ENCODE results near the gene MAP2K6. TPM values are rescaled to one million over a fixed set of nuclear protein-coding genes. Genes with fewer than 3 reads are reported as not detected.

Gene MAP2K6
- total RNA-seq, 2 donors from 2014 or later = 59.0 to 83.3 TPM

DNA sequence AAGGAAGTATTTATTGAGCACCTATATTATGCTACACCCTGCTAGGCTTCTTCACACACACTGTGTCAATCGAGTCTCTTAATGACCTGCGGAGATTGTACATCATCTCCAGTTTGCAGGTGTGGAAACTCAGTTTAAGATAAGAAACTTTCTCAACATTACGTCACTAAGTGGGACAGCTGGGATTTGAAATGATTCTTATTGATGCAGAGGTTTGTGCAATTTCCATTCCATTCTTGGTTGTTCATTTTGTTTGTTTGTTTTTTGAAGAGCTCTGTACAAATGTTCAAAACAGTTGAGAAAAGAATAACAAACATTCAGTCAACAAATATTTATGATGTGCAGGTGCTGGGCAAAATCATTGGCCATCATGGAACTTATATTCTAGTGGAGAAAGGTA is 84.8 kb downstream of the MAP2K6 start:
- TF ChIP-seq, protein P1, sequence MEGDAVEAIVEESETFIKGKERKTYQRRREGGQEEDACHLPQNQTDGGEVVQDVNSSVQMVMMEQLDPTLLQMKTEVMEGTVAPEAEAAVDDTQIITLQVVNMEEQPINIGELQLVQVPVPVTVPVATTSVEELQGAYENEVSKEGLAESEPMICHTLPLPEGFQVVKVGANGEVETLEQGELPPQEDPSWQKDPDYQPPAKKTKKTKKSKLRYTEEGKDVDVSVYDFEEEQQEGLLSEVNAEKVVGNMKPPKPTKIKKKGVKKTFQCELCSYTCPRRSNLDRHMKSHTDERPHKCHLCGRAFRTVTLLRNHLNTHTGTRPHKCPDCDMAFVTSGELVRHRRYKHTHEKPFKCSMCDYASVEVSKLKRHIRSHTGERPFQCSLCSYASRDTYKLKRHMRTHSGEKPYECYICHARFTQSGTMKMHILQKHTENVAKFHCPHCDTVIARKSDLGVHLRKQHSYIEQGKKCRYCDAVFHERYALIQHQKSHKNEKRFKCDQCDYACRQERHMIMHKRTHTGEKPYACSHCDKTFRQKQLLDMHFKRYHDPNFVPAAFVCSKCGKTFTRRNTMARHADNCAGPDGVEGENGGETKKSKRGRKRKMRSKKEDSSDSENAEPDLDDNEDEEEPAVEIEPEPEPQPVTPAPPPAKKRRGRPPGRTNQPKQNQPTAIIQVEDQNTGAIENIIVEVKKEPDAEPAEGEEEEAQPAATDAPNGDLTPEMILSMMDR (IDR thresholded peaks at IDR 0.05) = no peak
- DNase-seq = no peak
- intact Hi-C loops (cut with DNase I) = no loop called here
- Histone ChIP-seq H3K9me3 (no peaks in the 10 kb centered on the region), H3K4me1 (peaks cover 12% of the 10 kb centered on the region), H3K36me3 (no peaks in the 10 kb centered on the region), H3K27ac (no peak overlapping the region), H3K4me3 (no peak overlapping the region), H3K9ac (ENCODE audit: low read depth in 2 of 2, low read length in 2 of 2) (no peak overlapping the region), H3K27me3 (no peaks in the 10 kb centered on the region)

- DNase-seq = peak; percentile 49
- Histone ChIP-seq H3K9ac (ENCODE audit: low read depth in 2 of 2, low read length in 2 of 2) (peak overlapping the region in 1 of 2 donors; percentile 69), H3K4me3 (no peak overlapping the region), H3K36me3 (no peaks in the 10 kb centered on the region), H3K4me1 (peaks cover 12% of the 10 kb centered on the region), H3K27me3 (no peaks in the 10 kb centered on the region), H3K27ac (peak overlapping the region; percentile 78), H3K9me3 (no peaks in the 10 kb centered on the region)
- TF ChIP-seq, protein P1 (IDR thresholded peaks at IDR 0.05) = no peak
- intact Hi-C loops (cut with DNase I) = no loop called here
Measured at GRCh38 chr17:69500911-69501429, 86.5 kb downstream of the MAP2K6 start.

DNA sequence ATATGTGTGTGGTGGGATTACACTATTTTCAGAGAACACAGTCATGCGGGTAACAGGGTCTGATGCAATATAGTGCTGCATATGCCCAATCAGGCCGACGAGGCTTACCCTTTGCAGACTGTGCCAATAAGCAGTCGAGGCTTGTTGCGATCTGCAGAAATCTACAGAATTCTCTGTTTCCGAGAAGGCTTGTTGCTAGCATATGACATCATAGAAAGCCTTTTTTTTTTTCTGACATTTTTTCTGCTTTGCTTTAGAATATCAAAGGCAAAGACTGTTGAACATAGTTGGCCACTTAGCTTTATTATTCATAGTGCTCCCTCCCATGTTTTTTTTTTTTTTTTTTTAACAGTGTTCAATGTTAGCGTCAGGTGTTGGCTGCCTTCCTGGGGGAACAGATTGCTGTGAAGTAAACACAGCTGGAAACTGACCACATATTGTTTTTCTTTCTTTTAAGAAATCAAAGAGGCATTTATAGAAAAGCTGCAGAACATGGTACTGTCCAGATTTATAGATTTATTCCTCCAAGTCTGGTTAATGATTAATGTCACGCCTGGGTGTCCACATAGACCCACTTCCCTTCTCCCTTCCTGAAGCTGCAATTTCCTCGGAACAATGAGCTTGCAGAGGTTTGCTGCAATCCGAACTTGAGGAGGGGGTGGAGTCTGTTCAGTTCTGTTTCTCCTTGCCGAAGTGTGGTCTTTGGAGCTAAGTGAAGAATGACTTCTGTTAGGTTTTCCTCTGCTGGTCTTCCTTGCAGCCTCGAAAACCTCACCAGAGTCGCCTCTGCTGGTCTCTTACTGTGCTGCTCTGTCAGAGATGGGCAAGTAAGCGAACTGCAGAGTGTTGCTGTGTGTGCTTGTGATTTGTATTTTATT is 87.3 kb downstream of the MAP2K6 start:
- intact Hi-C loops (cut with DNase I) = no loop called here

DNA sequence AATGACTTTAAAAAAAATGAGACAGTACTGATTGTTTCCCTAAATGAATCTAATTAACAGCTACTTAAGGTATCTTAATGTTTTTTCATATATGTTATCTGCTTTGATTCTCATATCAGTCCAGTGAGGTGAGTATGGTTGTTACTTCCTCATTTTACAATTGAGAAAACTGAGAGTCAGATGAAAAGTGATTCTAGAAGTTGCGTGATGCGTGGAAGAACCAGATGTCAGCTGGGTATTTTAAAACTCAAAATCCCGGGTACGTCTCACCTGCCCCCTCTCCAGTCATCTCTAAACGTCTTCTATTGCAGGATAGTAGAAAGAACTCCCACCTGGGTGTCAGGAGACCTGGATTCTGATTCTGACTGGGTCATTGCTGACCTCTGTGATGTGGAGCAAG is 89.2 kb downstream of the MAP2K6 start:
- intact Hi-C loops (cut with DNase I) = no loop called here
- Histone ChIP-seq H3K9me3 (no peaks in the 10 kb centered on the region), H3K9ac (ENCODE audit: low read depth in 2 of 2, low read length in 2 of 2) (peak overlapping the region in 1 of 2 donors; percentile 51), H3K27me3 (no peaks in the 10 kb centered on the region), H3K4me3 (no peak overlapping the region), H3K27ac (no peak overlapping the region), H3K4me1 (peaks cover 12% of the 10 kb centered on the region), H3K36me3 (no peaks in the 10 kb centered on the region)
- no peak for DNase-seq
- TF ChIP-seq, protein P1 (IDR thresholded peaks at IDR 0.05) = no peak

More for the DNA sequence above, 87.3 kb downstream of the MAP2K6 start:
- peak overlapping the region; percentile 36 for H3K4me3 ChIP-seq
- TF ChIP-seq, protein P1 (IDR thresholded peaks at IDR 0.05) = no peak
- peaks cover 12% of the 10 kb centered on the region for H3K4me1 ChIP-seq
- no peaks in the 10 kb centered on the region for H3K36me3 ChIP-seq
- H3K9ac ChIP-seq (ENCODE audit: low read depth in 2 of 2, low read length in 2 of 2) = peak overlapping the region in 1 of 2 donors; percentile 69
- DNase-seq = peak; percentile 72
- H3K9me3 ChIP-seq = no peaks in the 10 kb centered on the region
- peak overlapping the region; percentile 78 for H3K27ac ChIP-seq
- H3K27me3 ChIP-seq = no peaks in the 10 kb centered on the region

- Histone ChIP-seq H3K27ac (no peak overlapping the region), H3K36me3 (no peaks in the 10 kb centered on the region), H3K4me1 (no peaks in the 10 kb centered on the region), H3K9me3 (no peaks in the 10 kb centered on the region), H3K4me3 (no peak overlapping the region), H3K27me3 (no peaks in the 10 kb centered on the region), H3K9ac (ENCODE audit: low read depth in 2 of 2, low read length in 2 of 2) (no peak overlapping the region)
- TF ChIP-seq, protein P1 (IDR thresholded peaks at IDR 0.05) = no peak
- intact Hi-C loops (cut with DNase I) = loop anchor here (5.0 kb wide), 1 partner anchor 93 kb away; the partner anchor contains the start of gene MAP2K6
- no peak for DNase-seq
Measured at GRCh38 chr17:69505740-69506139, 91.2 kb downstream of the MAP2K6 start.

All from colonic mucosa (tissue), 4 donors.